Skin epidermis (tissue), 12 donors: ENCODE data around the gene XPA.

Experiments
- H3K27ac ChIP-seq, 21 experiments: fragments of 200-600 bp; sonication (generic) in 11 of 21; one replicate each; pipeline ENCODE4 v1.5.0; 2020; ENCODE audit warnings: mild to moderate bottlenecking in 3 of 21, inconsistent platforms in 2 of 21, moderate library complexity in 2 of 21
- H3K4me3 ChIP-seq, 7 experiments: fragments of 200-600 bp; sonication (generic) in 2 of 7; one replicate each; pipeline ENCODE4 v1.5.0; 2020; ENCODE audit warnings: inconsistent platforms in 2 of 7, mild to moderate bottlenecking in 2 of 7, moderate library complexity in 1 of 7

Gene XPA

GRCh38 chr9:97665742-97666141 lies 31.4 kb downstream of the XPA start:
- no peak overlapping the region for H3K4me3 ChIP-seq
- no peak overlapping the region for H3K27ac ChIP-seq

GRCh38 chr9:97660847-97661246 lies 36.3 kb downstream of the XPA start:
- Histone ChIP-seq H3K27ac (no peak overlapping the region), H3K4me3 (no peak overlapping the region)

DNA sequence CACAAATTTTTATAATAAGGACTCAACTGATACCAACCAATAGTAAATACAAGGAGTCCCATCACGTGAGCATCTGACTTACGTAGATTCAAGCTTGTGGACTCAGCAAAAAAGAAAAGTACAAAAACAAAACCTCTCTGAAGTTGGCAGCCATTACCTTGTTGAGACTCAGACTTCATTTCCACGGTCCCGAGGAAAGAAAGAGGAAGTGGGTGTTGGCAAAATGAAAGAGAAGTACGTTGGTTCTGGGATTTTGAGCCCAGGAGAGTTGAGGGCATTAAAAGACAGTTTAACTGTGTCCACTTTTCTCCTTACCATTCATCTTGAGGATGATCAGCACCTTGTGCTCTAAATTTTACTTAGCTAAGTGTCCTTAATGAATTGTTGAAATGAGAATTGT lies 36.8 kb downstream of the XPA start:
- peak overlapping the region in 1 of 21 experiments; percentile 1 for H3K27ac ChIP-seq
- H3K4me3 ChIP-seq: no peak overlapping the region

GRCh38 chr9:97659771-97660170 lies 37.4 kb downstream of the XPA start:
- Histone ChIP-seq H3K4me3 (no peak overlapping the region), H3K27ac (peak overlapping the region in 1 of 21 experiments; percentile 1)

DNA sequence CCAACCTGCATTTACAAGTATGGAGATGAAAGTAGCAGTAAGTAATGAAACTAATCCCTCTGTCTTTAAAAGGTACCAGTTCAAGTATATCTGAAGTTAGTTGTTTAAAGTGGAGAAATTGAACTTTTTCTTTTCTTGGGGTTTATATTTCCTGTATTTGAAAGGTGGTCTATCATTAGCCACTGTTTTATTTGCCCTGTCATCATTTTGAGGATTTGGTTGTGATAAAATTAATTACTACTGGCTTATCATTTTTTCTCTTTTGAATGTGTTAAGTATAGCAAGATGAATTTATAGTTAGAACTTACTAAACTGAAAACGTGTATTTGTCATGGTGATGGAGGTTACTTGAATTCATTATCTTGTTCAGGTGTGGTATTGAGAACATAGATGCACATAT lies 38.4 kb downstream of the XPA start:
- H3K4me3 ChIP-seq: no peak overlapping the region
- no peak overlapping the region for H3K27ac ChIP-seq

DNA sequence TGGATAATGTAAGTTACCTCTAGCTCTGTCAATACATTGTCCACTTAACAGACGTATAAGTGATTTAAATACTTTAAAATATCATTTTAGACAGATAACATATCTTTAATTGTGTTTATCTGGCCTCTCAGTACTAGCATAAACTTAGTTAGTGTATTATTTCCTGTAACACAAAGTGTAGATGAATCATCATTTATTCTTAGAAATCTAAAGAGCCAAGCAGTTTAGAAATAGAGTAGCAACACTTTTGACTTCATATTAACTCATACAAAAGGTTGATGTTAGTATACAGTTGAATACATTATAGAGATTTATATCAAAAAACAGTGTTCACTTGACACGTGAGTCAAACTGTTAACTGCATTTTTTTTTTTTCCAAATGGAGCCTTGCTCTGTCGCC lies 45.5 kb downstream of the XPA start:
- Histone ChIP-seq H3K4me3 (no peak overlapping the region), H3K27ac (no peak overlapping the region)

DNA sequence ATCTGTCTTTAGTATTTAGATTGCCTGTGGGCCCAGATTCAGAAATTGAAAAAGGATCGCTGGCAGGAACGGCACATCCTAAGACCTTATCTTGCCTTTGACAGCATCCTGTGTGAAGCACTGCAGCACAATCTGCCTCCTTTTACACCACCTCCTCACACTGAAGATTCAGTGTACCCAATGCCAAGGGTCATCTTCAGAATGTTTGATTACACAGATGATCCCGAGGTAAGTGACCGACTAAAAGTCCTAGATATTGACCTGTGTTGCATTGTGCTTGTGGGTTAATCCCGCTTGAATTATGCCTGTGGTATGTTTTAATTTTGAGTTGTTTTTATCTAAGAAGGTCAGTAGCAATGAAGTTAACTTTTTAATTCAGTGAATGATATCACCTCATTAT lies 49.1 kb downstream of the XPA start:
- Histone ChIP-seq H3K4me3 (no peak overlapping the region), H3K27ac (no peak overlapping the region)

DNA sequence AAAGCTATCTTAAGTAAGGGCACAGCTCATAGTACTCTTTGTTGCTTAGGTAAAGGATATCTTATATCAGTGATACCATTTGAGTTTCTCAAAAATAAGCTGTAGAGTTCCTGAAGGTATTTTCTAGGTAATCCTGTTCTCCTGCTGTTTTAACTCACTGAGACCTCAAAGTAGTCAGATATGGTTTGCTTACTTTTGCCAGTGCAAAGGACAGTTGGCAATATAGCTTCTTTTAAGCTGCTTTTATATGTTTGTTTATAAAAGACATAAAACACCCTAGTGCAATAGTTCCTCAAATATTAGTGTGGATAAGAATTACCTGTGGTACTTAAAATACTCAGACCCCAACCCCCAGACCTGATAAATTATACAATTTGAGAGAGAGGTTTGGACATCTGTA lies 51.4 kb downstream of the XPA start:
- no peak overlapping the region for H3K27ac ChIP-seq
- H3K4me3 ChIP-seq: no peak overlapping the region

GRCh38 chr9:97640325-97640724 lies 56.8 kb downstream of the XPA start:
- H3K4me3 ChIP-seq: no peak overlapping the region
- H3K27ac ChIP-seq: no peak overlapping the region

DNA sequence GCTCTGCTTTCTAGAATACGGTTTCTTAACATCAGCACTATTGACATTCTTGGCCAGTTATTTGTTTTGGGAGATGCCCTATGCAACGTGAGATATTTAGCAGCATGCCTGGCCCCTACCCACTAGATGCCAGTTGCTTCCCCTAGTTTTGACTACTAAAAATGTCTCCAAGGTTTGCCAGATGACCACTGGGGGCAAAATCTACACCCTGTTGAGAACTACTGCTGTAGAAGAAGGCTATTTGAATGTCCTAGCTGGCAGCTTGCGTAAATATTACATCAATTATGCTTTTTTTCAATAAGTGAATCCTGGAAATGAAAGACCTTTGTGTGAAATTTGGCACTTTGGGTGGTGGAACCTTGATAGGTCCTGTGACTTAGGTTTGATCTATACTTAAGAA lies 58.5 kb downstream of the XPA start:
- Histone ChIP-seq H3K27ac (no peak overlapping the region), H3K4me3 (no peak overlapping the region)

- Histone ChIP-seq H3K4me3 (no peak overlapping the region), H3K27ac (no peak overlapping the region)
Measured at GRCh38 chr9:97636903-97637302, 60.2 kb downstream of the XPA start.

- H3K4me3 ChIP-seq: peak overlapping the region in 4 of 7 experiments; percentile 64 to 95 (median 86)
- H3K27ac ChIP-seq: peak overlapping the region in 1 of 21 experiments; percentile 96
Measured at GRCh38 chr9:97635026-97635425, 62.1 kb downstream of the XPA start.

DNA sequence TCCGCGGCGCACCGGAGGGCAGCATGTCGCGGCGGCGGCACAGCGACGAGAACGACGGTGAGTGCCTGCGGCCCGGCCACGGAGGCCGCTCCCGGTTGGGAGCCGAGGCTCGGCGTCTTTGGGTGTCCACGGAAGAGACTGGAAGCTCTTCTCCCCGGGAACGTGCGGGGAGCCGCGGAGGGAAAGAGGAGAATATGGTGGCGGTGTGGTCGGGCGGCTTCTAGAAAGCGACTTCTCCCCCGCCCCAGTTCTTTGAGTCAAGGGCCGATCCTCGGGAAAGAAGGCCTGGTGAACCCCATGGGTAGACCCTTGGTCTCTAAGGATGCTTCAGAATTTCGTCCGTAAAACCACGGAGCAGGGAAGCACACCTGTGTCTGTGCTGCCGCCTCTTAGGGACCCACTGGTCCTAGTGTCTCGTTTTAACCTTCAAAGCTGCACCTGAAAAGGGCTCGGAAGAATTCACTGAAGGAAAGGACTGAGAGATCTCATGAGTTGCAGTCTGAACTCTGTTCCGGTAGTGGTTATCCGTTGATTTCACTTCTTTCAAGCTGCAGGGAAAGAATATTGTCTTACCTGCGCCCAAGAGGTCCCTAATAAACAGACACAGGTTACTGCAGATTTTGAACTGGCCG lies 63.2 kb downstream of the XPA start:
- H3K27ac ChIP-seq: peak overlapping the region; percentile 87 to 99 (median 96)

GRCh38 chr9:97632985-97633858 lies 63.9 kb downstream of the XPA start, which contains the start of the genes NCBP1 and TSTD2:
Gene NCBP1, plus strand, starts transcription at chr9:97633821. Its CDS starts 61 bp downstream, at chr9:97633882.
Gene TSTD2, minus strand, starts transcription at chr9:97633368. Its CDS starts 5,806 bp downstream, at chr9:97627562.
- peak within 1 kb of the TSS; percentile 87 to 99 (median 96) for H3K27ac ChIP-seq
- peak within 1 kb of the TSS; percentile 64 to 95 (median 89) for H3K4me3 ChIP-seq

More for the DNA sequence above, 63.2 kb downstream of the XPA start:
- peak overlapping the region; percentile 64 to 95 (median 89) for H3K4me3 ChIP-seq

DNA sequence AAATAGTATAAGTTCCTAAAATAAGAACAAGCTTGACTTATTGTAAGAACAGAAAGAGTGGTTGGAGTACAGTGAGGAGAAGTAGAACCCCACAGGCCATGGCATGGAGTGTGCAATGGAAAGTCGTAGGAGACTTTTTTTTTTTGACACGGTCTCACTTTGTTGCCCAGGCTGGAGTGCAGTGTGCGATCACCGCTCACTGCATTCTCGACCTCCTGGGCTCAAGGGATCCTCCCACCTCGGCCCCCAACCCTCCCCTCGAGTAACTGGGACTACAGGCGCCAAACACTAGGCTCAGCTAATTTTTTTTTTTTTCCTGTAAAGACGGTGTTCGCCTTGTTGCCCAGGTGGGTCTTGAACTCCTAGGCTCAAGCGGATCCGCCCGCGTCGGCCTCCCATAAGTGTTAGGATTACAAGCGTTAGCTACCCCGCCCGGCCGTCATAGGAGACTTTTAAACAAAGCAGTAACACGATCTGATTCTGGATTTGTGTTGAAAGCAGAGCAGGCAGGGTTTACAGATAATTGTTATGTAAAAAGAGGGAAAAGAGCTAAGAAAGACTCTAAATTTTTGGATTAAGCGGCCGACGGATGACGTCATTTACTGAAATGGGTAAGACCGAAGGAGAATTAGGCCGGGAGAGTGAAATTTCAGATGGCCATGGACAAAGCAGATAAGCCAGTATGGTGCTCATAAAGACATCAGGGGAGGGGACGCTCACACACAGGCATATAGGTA lies 64.7 kb downstream of the XPA start:
- peak overlapping the region; percentile 87 to 99 (median 96) for H3K27ac ChIP-seq
- H3K4me3 ChIP-seq: peak overlapping the region; percentile 64 to 95 (median 89)

DNA sequence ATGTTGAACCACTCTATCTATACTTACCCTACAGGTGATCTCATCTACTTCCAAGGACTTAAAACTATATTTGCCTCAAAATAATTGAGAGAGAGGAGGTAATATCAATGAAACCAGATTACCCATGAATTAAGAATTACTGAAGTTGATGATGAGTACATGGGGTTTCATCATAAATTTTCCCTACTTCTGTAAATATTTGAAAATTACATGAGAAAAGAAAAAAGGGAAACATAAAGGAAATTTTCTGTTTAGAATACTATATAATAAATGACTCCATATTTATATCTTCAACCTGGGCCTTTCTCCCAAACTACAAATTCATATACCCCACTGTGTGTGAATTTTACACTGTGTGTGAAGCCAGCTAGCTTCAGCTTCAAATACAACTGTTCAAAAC lies 66.5 kb downstream of the XPA start:
- no peak overlapping the region for H3K27ac ChIP-seq
- no peak overlapping the region for H3K4me3 ChIP-seq

GRCh38 chr9:97629156-97629555 lies 68.0 kb downstream of the XPA start:
- H3K4me3 ChIP-seq: no peak overlapping the region
- no peak overlapping the region for H3K27ac ChIP-seq

DNA sequence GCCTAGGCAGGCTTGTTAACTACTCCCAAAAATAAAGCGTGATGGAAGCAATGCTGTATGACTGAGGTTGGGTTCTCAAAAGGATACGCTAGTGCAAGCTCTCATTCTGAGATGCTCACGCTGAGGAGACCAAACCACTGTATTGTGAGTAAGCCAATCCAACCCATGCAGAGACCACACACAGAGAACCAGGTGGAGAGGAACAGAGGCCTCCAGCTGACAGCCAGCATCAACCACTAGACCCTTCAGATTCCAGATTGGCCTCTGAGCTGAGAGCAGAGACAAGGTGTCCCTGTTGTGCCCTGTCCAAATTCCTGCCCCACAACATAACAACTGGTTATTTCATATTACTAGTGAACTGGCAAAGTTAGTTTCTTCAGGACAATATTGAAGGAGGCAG lies 68.5 kb downstream of the XPA start:
- Histone ChIP-seq H3K27ac (no peak overlapping the region), H3K4me3 (no peak overlapping the region)

DNA sequence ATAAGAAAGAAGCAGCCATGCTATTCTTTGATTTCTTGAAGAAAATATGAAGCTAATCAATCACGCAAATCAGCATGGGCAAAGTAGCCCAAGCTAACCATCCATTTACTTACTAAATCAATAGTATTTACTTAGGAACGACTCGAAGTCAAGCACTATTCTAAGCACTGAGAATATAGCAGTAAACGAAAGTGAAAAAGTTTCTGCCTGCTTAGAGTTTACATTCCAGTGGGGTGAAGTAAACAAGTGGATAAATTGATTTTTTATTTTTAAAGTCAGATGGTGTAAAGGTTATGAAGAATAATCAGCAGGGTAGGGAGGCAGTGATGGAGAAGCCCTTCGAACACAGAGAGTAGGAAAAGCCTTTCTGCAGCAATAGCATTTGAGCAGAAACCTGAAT lies 69.5 kb downstream of the XPA start:
- H3K4me3 ChIP-seq: no peak overlapping the region

DNA sequence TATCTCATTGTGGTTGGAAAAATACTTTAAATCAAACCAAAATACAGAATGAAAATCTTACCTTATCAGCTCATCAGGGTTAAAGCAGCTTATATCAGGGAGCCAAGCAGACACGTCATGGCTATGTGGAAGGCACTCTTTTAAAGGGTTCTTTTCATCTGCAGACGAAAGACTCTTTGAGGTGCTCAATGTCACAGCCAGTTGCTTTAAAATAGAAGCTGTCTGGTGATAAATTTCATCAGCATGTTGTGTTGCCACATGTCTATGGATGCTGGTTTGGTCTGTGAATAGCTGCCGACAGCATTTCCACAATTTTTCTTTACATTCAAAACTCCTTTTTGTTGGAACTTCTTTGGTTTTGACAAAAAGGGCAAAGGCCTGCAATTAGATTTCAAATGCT lies 71.5 kb downstream of the XPA start:
- Histone ChIP-seq H3K4me3 (no peak overlapping the region), H3K27ac (no peak overlapping the region)

More for the DNA sequence above, 69.5 kb downstream of the XPA start:
- H3K27ac ChIP-seq: no peak overlapping the region
